Liver (tissue), 9 donors: ENCODE data around the gene LRRTM3. TPM values are rescaled to one million over a fixed set of nuclear protein-coding genes. Genes with fewer than 3 reads are reported as not detected.

Source experiments
- DNase-seq: peaks from one replicate; pipeline ENCODE4 v3.0.0-alpha.2; 2017; ENCODE audit warnings: low spot score
- H3K27ac ChIP-seq, 2 donors: one replicate each; pipeline ENCODE4 v1.7.0; 2013; ENCODE audit warnings: inconsistent platforms in 2 of 2, low read length in 2 of 2, control low read depth in 1 of 2, low read depth in 1 of 2, mild to moderate bottlenecking in 1 of 2
- H3K27me3 ChIP-seq, 4 donors: one replicate each; pipeline versions ENCODE4 v1.6.1 to v1.7.0; 2013; ENCODE audit warnings: low read length in 3 of 4, inconsistent platforms in 1 of 4, mild to moderate bottlenecking in 1 of 4, moderate library complexity in 1 of 4; ENCODE audit not compliant: control insufficient read depth in 4 of 4, insufficient read depth in 4 of 4
- H3K36me3 ChIP-seq, 4 donors: one replicate each; pipeline versions ENCODE4 v1.6.1 to v1.7.0; 2013; ENCODE audit warnings: low read length in 3 of 4, mild to moderate bottlenecking in 3 of 4, low read depth in 1 of 4, moderate library complexity in 1 of 4; ENCODE audit not compliant: control insufficient read depth in 4 of 4, insufficient read depth in 3 of 4
- H3K4me1 ChIP-seq, 4 donors: one replicate each; pipeline versions ENCODE4 v1.6.1 to v1.7.0; 2013; ENCODE audit warnings: low read length in 3 of 4, mild to moderate bottlenecking in 3 of 4, moderate library complexity in 1 of 4; ENCODE audit not compliant: control insufficient read depth in 4 of 4, insufficient read depth in 4 of 4
- H3K4me3 ChIP-seq, 3 donors: one replicate each; pipeline versions ENCODE4 v1.6.1 to v1.7.0; 2013; ENCODE audit warnings: low read length in 3 of 3, control low read depth in 1 of 3, low read depth in 1 of 3, mild to moderate bottlenecking in 1 of 3
- H3K9ac ChIP-seq, 2 donors: one replicate each; pipeline ENCODE4 v1.7.0; 2013; ENCODE audit warnings: low read length in 2 of 2, mild to moderate bottlenecking in 2 of 2, moderate library complexity in 2 of 2, control low read depth in 1 of 2, low read depth in 1 of 2
- H3K9me3 ChIP-seq, 4 donors: one replicate each; pipeline versions ENCODE4 v1.6.1 to v1.7.0; 2013; ENCODE audit warnings: low read length in 3 of 4; ENCODE audit not compliant: control insufficient read depth in 4 of 4
- CTCF ChIP-seq: fragments of 150-350 bp; IDR thresholded peaks from 2 replicates; pipeline ENCODE4 v1.5.1; 2017; ENCODE audit warnings: improper control_type of control experiment, low read depth, low read length; ENCODE audit not compliant: missing input control
- EGR1 ChIP-seq, 2 donors: IDR thresholded peaks; 2 replicates each; pipeline ENCODE4 v1.6.1; 2016 to 2018; ENCODE audit warnings: antibody characterized with exemption in 2 of 2, low read depth in 2 of 2
- FOXA1 ChIP-seq: IDR thresholded peaks from 2 replicates; pipeline ENCODE4 v1.6.1; 2016; ENCODE audit warnings: antibody characterized with exemption
- FOXA2 ChIP-seq: IDR thresholded peaks from 2 replicates; pipeline ENCODE4 v1.6.1; 2016; ENCODE audit warnings: antibody characterized with exemption
- GABPA ChIP-seq, 2 donors: IDR thresholded peaks in 1 of 2; conservative IDR thresholded peaks in 1 of 2; 2 replicates each; pipeline ENCODE4 v1.6.1; 2016; ENCODE audit warnings: antibody characterized with exemption in 2 of 2, mild to moderate bottlenecking in 1 of 2, moderate library complexity in 1 of 2
- HNF4A ChIP-seq, 2 donors: conservative IDR thresholded peaks; 2 replicates each; pipeline ENCODE4 v1.6.1; 2016; ENCODE audit warnings: antibody characterized with exemption in 2 of 2, mild to moderate bottlenecking in 2 of 2
- HNF4G ChIP-seq: IDR thresholded peaks from 2 replicates; pipeline ENCODE4 v1.6.1; 2016; ENCODE audit warnings: antibody characterized with exemption
- JUND ChIP-seq, 2 donors: IDR thresholded peaks; 2 replicates each; pipeline ENCODE4 v1.6.1; 2016; ENCODE audit warnings: antibody characterized with exemption in 2 of 2
- MAX ChIP-seq: IDR thresholded peaks from 2 replicates; pipeline ENCODE4 v1.6.1; 2016; ENCODE audit warnings: antibody characterized with exemption
- RAD21 ChIP-seq, 2 donors: IDR thresholded peaks; 2 replicates each; pipeline ENCODE4 v1.6.1; 2016; ENCODE audit warnings: antibody characterized with exemption in 2 of 2, mild to moderate bottlenecking in 2 of 2
- REST ChIP-seq: IDR thresholded peaks from 2 replicates; pipeline ENCODE4 v1.6.1; 2016; ENCODE audit warnings: antibody characterized with exemption, mild to moderate bottlenecking
- RXRA ChIP-seq, 2 donors: IDR thresholded peaks; 2 replicates each; pipeline ENCODE4 v1.6.1; 2017 to 2018; ENCODE audit warnings: antibody characterized with exemption in 2 of 2, mild to moderate bottlenecking in 1 of 2
- SP1 ChIP-seq: IDR thresholded peaks from 2 replicates; pipeline ENCODE4 v1.6.1; 2018; ENCODE audit warnings: antibody characterized with exemption, mild to moderate bottlenecking
- YY1 ChIP-seq: IDR thresholded peaks from 2 replicates; pipeline ENCODE4 v1.6.1; 2016; ENCODE audit warnings: antibody characterized with exemption, mild to moderate bottlenecking
- ZBTB33 ChIP-seq: IDR thresholded peaks from 2 replicates; pipeline ENCODE4 v1.6.1; 2016; ENCODE audit warnings: antibody characterized with exemption
- WGBS: extraction: QIAGEN DNeasy Blood & Tissue Kit; methylation state at CpG from one replicate; pipeline ENCODE4 v1.1.7; 2013; 5-methylcytosine and 5-hydroxymethylcytosine counted together
- polyA plus RNA-seq, 2 donors: library from polyadenylated mRNA; stranded (reverse) in 1 of 2; unstranded in 1 of 2; fragments of 200-250 nt in 1 of 2; fragments of >200 nt in 1 of 2; fragmentation: Nextera tagmentation in 1 of 2; extraction: Ambion mirVana in 1 of 2; gene quantifications; one replicate each; pipeline versions ENCODE4 v1.2.1 to v1.2.3, GENCODE V29; 2013 to 2015
- total RNA-seq, 2 donors: library from RNA; depleted of rRNA; stranded (reverse); fragments of >200 nt; gene quantifications; one replicate each; pipeline ENCODE4 v1.2.3, GENCODE V29; 2014
- donor health status: healthy.
- donor health status: healthy.
- donor health status: healthy.
- donor health status: healthy.
- donor health status: healthy.

The LRRTM3 gene
- total and polyA plus RNA-seq, 4 donors: 0.67 TPM; not detected in 3

- Histone ChIP-seq H3K9ac (no peak overlapping the region), H3K9me3 (no peaks in the 10 kb centered on the region), H3K36me3 (no peaks in the 10 kb centered on the region), H3K27me3 (no peaks in the 10 kb centered on the region), H3K27ac (no peak overlapping the region), H3K4me1 (peaks cover 0 to 9% (median 2%) of the 10 kb centered on the region in 4 donors), H3K4me3 (no peak overlapping the region)
- 38% methylated on average over 1 of the region's 1 CpG for WGBS
- TF ChIP-seq ZBTB33 (no peak), CTCF (no peak), MAX (no peak), RAD21 (IDR thresholded peaks at IDR 0.05) (no peak), FOXA2 (no peak), REST (no peak), RXRA (IDR thresholded peaks at IDR 0.05) (no peak)
- no peak for DNase-seq
Measured at GRCh38 chr10:67119651-67120050, 193.8 kb downstream of the LRRTM3 start.

- DNase-seq: no peak
- Histone ChIP-seq H3K4me1 (no peaks in the 10 kb centered on the region), H3K27me3 (no peaks in the 10 kb centered on the region), H3K36me3 (no peaks in the 10 kb centered on the region), H3K9me3 (no peaks in the 10 kb centered on the region), H3K27ac (no peak overlapping the region), H3K9ac (no peak overlapping the region), H3K4me3 (no peak overlapping the region)
- WGBS: 88% methylated on average over 2 of the region's 2 CpGs
- TF ChIP-seq HNF4A (conservative IDR thresholded peaks at IDR 0.05) (no peak), GABPA (IDR thresholded peaks at IDR 0.05 in 1 of 2, conservative IDR thresholded peaks at IDR 0.05 in 1 of 2) (no peak), RAD21 (IDR thresholded peaks at IDR 0.05) (no peak), JUND (IDR thresholded peaks at IDR 0.05) (no peak), MAX (no peak), FOXA2 (no peak), REST (no peak), SP1 (no peak), ZBTB33 (no peak), HNF4G (no peak), EGR1 (IDR thresholded peaks at IDR 0.05; ENCODE audit: low read depth in 2 of 2) (no peak), FOXA1 (no peak), YY1 (no peak), CTCF (no peak)
Measured at GRCh38 chr10:67127441-67127840, 201.6 kb downstream of the LRRTM3 start.
